Measurements from ENCODE around the gene ADGRG3. TPM values are rescaled to one million over a fixed set of nuclear protein-coding genes. Genes with fewer than 3 reads are reported as not detected.

The ADGRG3 gene
- total RNA-seq, 2 experiments from 2014 or later = not detected

DNA sequence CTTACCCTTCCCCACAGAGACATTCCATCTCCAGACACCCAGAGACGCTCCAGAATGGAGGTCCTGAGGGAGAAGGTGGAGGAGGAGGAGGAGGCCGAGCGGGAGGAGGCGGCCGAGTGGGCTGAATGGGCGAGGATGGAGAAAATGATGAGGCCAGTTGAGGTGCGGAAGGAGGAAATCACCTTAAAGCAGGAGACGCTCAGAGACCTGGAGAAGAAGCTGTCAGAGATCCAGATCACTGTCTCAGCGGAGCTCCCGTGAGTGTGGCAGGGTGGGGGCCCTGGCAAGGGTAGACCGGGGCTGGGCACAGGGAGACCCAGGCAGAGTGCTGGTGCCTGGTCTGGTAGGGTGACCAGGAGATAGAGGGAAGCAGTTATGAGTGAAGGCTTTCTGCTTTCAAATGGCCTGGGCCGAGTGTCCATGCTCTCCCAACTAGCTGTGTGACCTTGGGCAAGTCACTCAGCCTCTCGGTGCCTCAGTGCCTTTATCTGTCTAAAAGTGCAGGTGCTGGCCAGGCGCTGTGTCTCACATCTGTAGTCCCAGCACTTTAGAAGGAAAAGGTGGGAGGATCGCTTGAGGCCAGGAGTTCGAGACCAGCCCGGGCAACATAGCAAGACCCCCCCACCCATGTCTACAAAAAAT lies 29.9 kb downstream of the ADGRG3 start:
- H3K27ac Mint-ChIP-seq = no peak overlapping the region
- POLR2A ChIA-PET = no interaction called here
- H3K27me3 Mint-ChIP-seq = peaks cover 7% of the 10 kb centered on the region
- no peaks in the 10 kb centered on the region for H3K9me3 Mint-ChIP-seq
- CTCF ChIA-PET = no interaction called here
- H3K4me3 Mint-ChIP-seq = no peak overlapping the region
- H3K36me3 Mint-ChIP-seq (ENCODE audit: low read depth) = no peaks in the 10 kb centered on the region
- peaks cover 9% of the 10 kb centered on the region for H3K4me1 Mint-ChIP-seq
- DNase-seq = no peak

DNA sequence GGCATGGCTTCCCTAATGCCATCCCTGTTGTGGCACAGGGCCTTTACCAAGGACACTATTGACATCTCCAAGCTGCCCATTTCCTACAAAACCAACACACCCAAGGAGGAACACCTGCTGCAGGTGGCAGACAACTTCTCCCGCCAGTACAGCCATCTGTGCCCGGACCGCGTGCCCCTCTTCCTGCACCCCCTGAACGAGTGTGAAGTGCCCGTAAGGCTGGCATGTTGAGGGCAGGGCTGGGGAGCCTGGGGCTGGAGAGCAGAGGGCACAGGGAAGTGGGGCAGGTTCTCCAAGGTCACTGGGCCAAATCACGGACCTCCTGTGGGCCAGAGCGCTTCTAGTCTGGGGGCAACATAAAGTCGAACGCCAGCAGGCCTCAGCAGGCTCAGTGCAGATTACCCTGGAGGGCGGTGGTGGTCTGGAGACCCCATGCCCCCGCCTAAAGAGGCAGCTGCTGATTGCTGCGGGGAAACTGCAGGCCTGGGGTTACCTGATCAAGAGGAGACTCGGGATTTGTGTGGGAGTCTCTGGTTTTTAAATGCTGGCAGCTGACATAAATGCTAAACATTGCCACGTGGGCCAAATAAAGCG lies 30.8 kb downstream of the ADGRG3 start:
- ChIA-PET POLR2A (no interaction called here), CTCF (no interaction called here)
- H3K9me3 Mint-ChIP-seq = no peaks in the 10 kb centered on the region
- DNase-seq = no peak
- no peak overlapping the region for H3K27ac Mint-ChIP-seq
- H3K4me3 Mint-ChIP-seq = no peak overlapping the region
- H3K4me1 Mint-ChIP-seq = peaks cover 9% of the 10 kb centered on the region
- peaks cover 3% of the 10 kb centered on the region for H3K27me3 Mint-ChIP-seq
- H3K36me3 Mint-ChIP-seq (ENCODE audit: low read depth) = no peaks in the 10 kb centered on the region

DNA sequence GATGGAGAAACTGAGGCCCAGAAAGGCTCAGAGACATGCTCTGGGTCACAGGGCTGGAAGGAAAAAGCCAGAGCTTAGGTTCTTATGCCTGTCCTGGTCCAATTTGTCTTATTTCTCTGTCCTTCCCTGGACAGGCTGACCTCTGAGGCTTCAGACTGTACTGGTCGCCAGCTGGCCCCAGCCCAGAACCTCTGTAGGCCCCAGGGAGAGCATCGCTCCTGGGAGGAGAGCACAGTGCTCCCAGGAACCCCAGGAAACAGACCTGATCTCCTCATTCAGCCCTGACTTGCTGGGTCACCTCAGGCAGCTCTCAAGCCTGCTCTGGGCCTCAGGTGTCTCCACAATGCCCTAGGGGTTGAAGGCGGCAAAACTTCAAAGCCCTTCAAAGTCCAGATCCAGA lies 31.4 kb downstream of the ADGRG3 start:
- Mint-ChIP-seq H3K4me3 (no peak overlapping the region), H3K36me3 (ENCODE audit: low read depth) (no peaks in the 10 kb centered on the region), H3K27me3 (peaks cover 7% of the 10 kb centered on the region), H3K4me1 (peaks cover 10% of the 10 kb centered on the region), H3K27ac (no peak overlapping the region), H3K9me3 (no peaks in the 10 kb centered on the region)
- no peak for DNase-seq
- ChIA-PET POLR2A (no interaction called here), CTCF (no interaction called here)

DNA sequence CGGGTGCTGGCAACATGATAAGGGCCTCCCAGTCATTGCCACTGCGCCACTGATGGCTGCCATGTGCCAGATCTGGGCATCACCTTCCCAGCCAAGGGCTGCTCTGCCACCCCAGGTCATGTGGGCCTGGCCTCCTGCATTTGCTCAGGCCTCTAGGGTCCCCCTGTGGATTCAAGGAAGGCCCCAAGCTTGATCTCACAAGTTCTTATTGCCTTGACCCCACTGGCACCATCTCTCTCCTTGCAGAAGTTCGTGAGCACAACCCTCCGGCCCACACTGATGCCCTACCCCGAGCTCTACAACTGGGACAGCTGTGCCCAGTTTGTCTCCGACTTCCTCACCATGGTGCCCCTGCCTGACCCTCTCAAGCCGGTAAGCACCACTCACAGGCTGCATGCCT lies 31.8 kb downstream of the ADGRG3 start:
- peaks cover 10% of the 10 kb centered on the region for H3K27me3 Mint-ChIP-seq
- peaks cover 6% of the 10 kb centered on the region for H3K4me1 Mint-ChIP-seq
- no peak for DNase-seq
- POLR2A ChIA-PET = no interaction called here
- no peaks in the 10 kb centered on the region for H3K36me3 Mint-ChIP-seq (ENCODE audit: low read depth)
- CTCF ChIA-PET = no interaction called here
- no peak overlapping the region for H3K4me3 Mint-ChIP-seq
- H3K27ac Mint-ChIP-seq = no peak overlapping the region
- no peaks in the 10 kb centered on the region for H3K9me3 Mint-ChIP-seq

DNA sequence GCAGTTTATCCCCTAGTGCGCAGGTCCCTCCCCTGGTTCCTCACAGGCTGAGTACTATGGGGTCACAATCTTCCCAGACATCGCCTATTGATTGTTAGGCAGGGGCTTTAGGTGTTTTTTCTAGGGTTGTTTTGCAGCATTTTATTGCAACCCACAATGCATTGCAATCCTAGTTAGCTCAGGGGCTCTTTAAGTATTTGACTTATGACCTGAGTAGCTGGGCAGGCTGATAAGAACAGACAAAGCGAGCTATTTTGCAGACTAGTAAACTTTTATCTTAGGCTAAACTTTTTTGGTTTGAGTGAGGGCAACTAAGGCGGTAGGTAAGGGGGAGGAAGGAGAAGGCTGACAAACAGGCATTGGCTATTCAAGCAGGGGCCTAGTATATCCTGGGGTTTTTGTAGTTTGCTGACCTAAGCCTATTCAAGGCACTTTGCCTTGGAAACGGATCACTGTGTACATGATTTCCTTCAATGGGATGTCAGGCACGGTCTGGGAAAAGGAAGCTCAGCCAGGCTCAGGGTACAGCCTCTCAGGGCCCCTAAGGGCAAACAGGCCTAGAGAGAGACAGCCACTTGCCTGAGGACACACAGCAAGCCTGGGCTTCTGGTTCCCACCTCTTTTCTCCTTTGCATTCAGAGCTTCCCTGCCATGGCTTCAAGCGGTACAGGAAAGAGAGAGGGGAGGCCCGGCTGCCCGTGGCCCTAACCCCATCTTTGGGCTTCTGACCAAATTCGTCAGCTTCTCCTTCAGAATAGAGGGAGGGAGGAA lies 32.9 kb downstream of the ADGRG3 start:
- no peak overlapping the region for H3K4me3 Mint-ChIP-seq
- DNase-seq = no peak
- H3K27me3 Mint-ChIP-seq = peaks cover 10% of the 10 kb centered on the region
- CTCF ChIA-PET = no interaction called here
- H3K9me3 Mint-ChIP-seq = no peaks in the 10 kb centered on the region
- H3K4me1 Mint-ChIP-seq = peaks cover 2% of the 10 kb centered on the region
- no peaks in the 10 kb centered on the region for H3K36me3 Mint-ChIP-seq (ENCODE audit: low read depth)
- POLR2A ChIA-PET = no interaction called here
- no peak overlapping the region for H3K27ac Mint-ChIP-seq

DNA sequence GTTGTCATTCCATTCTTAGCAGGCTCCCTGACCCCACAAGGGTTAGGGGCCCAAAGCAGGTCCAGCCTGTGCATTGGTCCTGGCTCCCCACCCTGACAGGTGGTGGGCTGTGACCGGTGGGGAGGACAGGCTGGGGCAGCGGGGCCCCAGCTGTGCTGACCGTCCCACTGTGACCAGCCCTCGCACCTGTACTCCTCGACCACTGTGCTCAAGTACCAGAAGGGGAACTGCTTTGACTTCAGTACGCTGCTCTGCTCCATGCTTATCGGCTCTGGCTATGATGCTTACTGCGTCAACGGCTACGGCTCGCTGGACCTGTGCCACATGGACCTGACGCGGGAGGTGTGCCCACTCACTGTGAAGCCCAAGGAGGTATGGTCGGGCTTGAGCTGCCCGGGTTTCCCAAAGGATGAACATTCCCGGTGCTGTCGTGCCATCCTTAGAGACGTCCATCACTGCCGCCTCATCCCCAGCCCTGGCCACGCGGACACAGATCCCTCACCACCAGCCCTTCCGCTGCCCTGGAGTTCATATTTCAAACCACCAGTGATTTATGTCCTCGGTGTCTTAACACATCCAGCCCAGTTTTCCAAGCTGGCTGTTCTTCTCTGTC lies 33.8 kb downstream of the ADGRG3 start:
- CTCF ChIA-PET = interaction anchor here (0.5 to 1.1 kb wide), 2 partner anchors 11 to 12 kb away, joined by 3 to 4 read pairs; no protein-coding TSS in a partner anchor
- H3K27ac Mint-ChIP-seq = no peak overlapping the region
- H3K36me3 Mint-ChIP-seq (ENCODE audit: low read depth) = no peaks in the 10 kb centered on the region
- peaks cover 11% of the 10 kb centered on the region for H3K27me3 Mint-ChIP-seq
- H3K4me3 Mint-ChIP-seq = no peak overlapping the region
- DNase-seq = no peak
- H3K9me3 Mint-ChIP-seq = no peaks in the 10 kb centered on the region
- peaks cover 2% of the 10 kb centered on the region for H3K4me1 Mint-ChIP-seq
- POLR2A ChIA-PET = no interaction called here

DNA sequence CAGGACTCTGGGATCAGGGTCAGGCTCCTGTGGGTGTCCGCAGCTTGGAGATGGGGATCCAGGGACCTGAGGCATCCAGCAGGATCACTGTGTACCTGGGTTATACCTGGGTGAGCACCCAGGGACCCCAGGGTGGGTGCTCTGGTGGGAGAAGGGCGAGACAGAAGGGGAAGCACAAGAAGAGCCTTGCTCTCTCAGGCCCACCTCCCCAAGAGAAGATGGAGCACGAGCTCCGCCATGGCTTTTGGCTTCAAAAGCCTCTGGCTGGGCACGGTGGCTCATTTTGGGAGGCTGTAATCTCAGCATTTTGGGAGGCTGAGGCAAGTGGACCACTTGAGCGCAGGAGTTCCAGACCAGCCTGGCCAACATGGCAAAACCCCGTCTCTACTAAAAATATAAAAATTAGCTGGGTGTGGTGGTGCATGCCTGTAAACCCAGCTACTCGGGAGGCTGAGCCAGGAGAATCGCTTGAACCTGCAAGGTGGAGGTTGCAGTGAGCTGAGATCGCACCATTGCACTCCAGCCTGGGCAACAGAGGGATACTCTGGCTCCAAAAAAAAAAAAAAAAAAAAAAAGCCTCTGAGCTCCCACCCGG lies 35.4 kb downstream of the ADGRG3 start:
- peaks cover 22% of the 10 kb centered on the region for H3K27me3 Mint-ChIP-seq
- H3K27ac Mint-ChIP-seq = no peak overlapping the region
- no peaks in the 10 kb centered on the region for H3K36me3 Mint-ChIP-seq (ENCODE audit: low read depth)
- ChIA-PET CTCF (interaction anchor here (1.1 kb wide), 1 partner anchor 14 kb away, joined by 3 read pairs; no protein-coding TSS in a partner anchor), POLR2A (no interaction called here)
- no peaks in the 10 kb centered on the region for H3K9me3 Mint-ChIP-seq
- peaks cover 2% of the 10 kb centered on the region for H3K4me1 Mint-ChIP-seq
- no peak for DNase-seq
- H3K4me3 Mint-ChIP-seq = no peak overlapping the region

DNA sequence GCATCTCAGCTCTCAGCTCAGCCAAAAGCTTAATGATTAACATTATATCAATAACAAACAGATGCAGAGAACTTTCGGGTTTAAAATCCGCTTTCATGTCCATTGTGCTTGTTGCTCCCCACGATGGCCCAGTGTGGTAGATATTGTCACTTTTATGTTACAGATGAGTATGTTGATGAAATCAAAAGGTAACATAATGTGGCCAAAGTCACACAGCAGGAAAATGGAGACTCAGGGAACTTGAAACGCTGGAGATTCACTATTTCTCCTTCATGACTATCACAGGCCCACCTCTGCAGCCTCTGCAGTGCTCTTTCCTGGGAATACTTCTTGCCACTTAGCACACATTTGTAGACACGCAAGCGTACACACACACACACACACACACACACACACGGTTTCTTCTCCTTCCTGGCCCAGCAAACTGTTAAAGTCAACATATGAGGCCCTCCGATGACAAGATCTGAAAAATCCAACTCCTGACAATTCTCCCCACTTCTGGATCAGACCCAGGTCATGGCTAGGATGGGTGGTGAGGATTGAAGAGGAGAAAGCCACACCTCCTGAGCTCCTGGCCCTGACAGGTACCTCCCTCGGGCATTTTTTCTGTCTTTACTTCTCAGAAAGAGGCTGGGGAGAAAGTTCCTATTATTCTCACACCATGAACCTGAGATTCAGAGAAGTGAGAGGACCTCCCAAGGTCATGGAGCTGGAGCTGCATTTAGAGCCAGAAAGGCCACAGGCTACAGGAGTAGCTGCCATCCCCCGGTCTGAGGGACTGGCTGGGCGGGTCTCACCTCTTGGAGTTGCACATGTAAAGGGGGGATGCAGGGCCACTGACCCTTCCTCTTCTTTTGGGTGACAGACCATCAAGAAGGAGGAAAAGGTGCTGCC lies 36.2 kb downstream of the ADGRG3 start:
- CTCF ChIA-PET = no interaction called here

DNA sequence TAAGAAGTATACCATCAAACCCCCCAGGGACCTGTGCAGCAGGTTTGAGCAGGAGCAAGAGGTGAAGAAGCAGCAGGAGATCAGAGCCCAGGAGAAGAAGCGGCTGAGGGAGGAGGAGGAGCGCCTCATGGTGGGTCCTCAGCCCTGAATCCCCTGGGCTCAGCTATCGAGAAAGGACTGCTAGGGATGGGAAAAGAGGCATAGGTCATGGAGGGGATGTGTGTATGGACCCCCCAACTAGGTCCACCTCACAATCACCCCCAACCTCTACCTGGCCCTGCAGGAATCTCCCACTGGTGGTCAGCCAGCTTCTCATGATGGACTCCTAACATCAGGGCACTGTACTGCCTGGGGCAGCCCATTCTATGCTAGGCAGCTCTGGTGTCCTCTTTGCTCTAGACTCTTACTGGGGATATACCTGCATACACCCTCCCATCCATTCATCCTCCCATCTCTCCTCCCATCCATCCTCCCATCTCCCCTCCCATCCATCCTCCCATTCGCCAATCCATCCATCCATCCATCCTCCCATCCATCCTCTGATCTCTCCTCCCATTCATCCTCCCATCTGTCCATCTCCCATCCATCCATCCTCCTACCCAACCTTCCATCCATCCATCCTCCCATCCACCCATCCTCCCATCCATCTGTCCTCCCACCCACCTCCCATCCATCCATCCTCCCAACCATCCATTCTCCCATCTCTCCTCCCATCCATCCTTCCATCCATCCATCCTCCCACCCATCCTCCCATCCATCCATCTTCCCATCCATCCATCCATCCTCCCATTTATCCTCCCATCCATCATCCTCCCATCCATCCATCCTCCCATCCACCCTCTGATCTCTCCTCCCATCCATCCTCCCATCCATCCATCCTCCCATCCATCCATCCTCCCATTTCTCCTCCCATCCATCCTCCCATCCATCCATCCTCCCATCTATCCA lies 37.1 kb downstream of the ADGRG3 start:
- peaks cover 26% of the 10 kb centered on the region for H3K27me3 Mint-ChIP-seq
- CTCF ChIA-PET = no interaction called here
- POLR2A ChIA-PET = no interaction called here
- H3K36me3 Mint-ChIP-seq (ENCODE audit: low read depth) = no peaks in the 10 kb centered on the region
- H3K4me3 Mint-ChIP-seq = no peak overlapping the region
- H3K4me1 Mint-ChIP-seq = peaks cover 2% of the 10 kb centered on the region
- no peak for DNase-seq
- no peaks in the 10 kb centered on the region for H3K9me3 Mint-ChIP-seq
- H3K27ac Mint-ChIP-seq = no peak overlapping the region

More for the DNA sequence above, 36.2 kb downstream of the ADGRG3 start:
- Mint-ChIP-seq H3K36me3 (ENCODE audit: low read depth) (no peaks in the 10 kb centered on the region), H3K4me1 (peaks cover 2% of the 10 kb centered on the region), H3K27ac (no peak overlapping the region), H3K4me3 (no peak overlapping the region), H3K27me3 (peaks cover 24% of the 10 kb centered on the region), H3K9me3 (no peaks in the 10 kb centered on the region)
- POLR2A ChIA-PET = no interaction called here
- DNase-seq = no peak

DNA sequence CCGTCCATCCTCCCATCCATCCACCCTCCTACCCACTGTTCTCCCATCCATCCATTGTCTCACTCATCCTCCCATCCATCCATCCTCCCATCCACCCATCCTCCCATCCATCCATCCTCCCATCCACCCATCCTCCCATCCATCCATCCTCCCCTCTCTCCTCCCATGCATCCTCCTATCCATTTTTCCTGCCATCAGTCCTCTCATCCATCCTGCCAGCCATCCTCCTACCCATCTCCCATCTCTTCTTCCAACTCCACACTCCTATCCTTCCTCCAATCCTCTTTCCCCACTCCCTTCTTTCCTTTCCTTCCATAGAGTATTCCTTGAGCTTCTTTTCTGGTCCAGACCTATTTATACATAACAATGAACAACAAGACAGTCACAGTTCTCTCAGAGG lies 38.6 kb downstream of the ADGRG3 start:
- POLR2A ChIA-PET = interaction anchor here (1.1 kb wide), 1 partner anchor 22 kb away, joined by 4 read pairs; no protein-coding TSS in a partner anchor

DNA sequence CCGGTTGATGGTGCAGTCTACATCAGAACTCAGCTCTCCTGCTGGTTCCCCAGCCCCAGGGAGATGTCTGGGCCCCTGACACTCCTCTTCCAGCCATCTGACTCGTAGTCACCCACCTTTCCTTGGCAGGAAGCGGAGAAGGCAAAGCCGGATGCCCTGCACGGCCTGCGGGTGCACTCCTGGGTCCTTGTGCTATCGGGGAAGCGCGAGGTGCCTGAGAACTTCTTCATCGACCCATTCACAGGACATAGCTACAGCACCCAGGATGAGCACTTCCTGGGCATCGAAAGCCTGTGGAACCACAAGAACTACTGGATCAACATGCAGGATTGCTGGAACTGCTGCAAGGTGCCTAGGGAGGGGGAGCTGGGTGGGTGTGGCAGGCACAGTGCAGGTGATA lies 39.2 kb downstream of the ADGRG3 start:
- no peaks in the 10 kb centered on the region for H3K9me3 Mint-ChIP-seq
- ChIA-PET CTCF (no interaction called here), POLR2A (interaction anchor here (1.1 kb wide), 1 partner anchor 23 kb away, joined by 4 read pairs; no protein-coding TSS in a partner anchor)
- H3K4me1 Mint-ChIP-seq = peaks cover 2% of the 10 kb centered on the region
- no peak overlapping the region for H3K27ac Mint-ChIP-seq
- no peak for DNase-seq
- H3K27me3 Mint-ChIP-seq = peaks cover 44% of the 10 kb centered on the region
- no peaks in the 10 kb centered on the region for H3K36me3 Mint-ChIP-seq (ENCODE audit: low read depth)
- H3K4me3 Mint-ChIP-seq = no peak overlapping the region

More for the DNA sequence above, 38.6 kb downstream of the ADGRG3 start:
- Mint-ChIP-seq H3K4me3 (no peak overlapping the region), H3K4me1 (peaks cover 2% of the 10 kb centered on the region), H3K9me3 (no peaks in the 10 kb centered on the region), H3K36me3 (ENCODE audit: low read depth) (no peaks in the 10 kb centered on the region), H3K27me3 (peaks cover 40% of the 10 kb centered on the region), H3K27ac (no peak overlapping the region)
- CTCF ChIA-PET = no interaction called here
- no peak for DNase-seq
